Right lobe of liver (tissue), 6 donors: ENCODE measurements around the gene S100G. TPM values are rescaled to one million over a fixed set of nuclear protein-coding genes. Genes with fewer than 3 reads are reported as not detected.
A peak's percentile ranks its signal among the peaks of the same experiment; 100 is the strongest.

ENCODE experiments used
- ATAC-seq, 4 donors: fragments of 200-7000 bp; cut with Tn5 transposase; one replicate each; pipeline ENCODE4 v1.9.1; 2020; ENCODE audit warnings: mild to moderate bottlenecking in 4 of 4, moderate library complexity in 4 of 4
- DNase-seq, 3 donors: peaks; one replicate each; pipeline ENCODE4 v3.0.0-alpha.2; 2020
- H3K27ac ChIP-seq, 3 donors: fragments of 200-600 bp; one replicate each; pipeline ENCODE4 v1.8.0; 2022
- H3K27me3 ChIP-seq, 2 donors: fragments of 200-600 bp; one replicate each; pipeline ENCODE4 v1.8.0; 2022
- H3K36me3 ChIP-seq, 4 donors: fragments of 200-600 bp; sonication (generic) in 1 of 4; one replicate each; pipeline versions ENCODE4 v1.5.1 to v1.8.0; 2017 to 2022; ENCODE audit warnings: control low read depth in 1 of 4
- H3K4me1 ChIP-seq, 4 donors: fragments of 200-600 bp; sonication (generic) in 1 of 4; one replicate each; pipeline versions ENCODE4 v1.5.1 to v1.8.0; 2017 to 2022; ENCODE audit warnings: control low read depth in 1 of 4
- H3K4me3 ChIP-seq, 3 donors: fragments of 200-600 bp; one replicate each; pipeline ENCODE4 v1.8.0; 2022
- H3K9me3 ChIP-seq, 4 donors: fragments of 200-600 bp; sonication (generic) in 1 of 4; one replicate each; pipeline versions ENCODE4 v1.5.1 to v1.8.0; 2017 to 2022; ENCODE audit warnings: control low read depth in 1 of 4
- POLR2A ChIP-seq: fragments of 450-650 bp; IDR thresholded peaks from one replicate; pipeline ENCODE4 v1.6.1; 2017; ENCODE audit warnings: antibody characterized with exemption, mild to moderate bottlenecking
- WGBS: methylation state at CpG from one replicate; pipeline ENCODE4 v1.1.6; 2018; ENCODE audit warnings: low coverage, low lambda C conversion rate; ENCODE audit not compliant: insufficient coverage; ENCODE audit errors: missing lambda C conversion rate; 5-methylcytosine and 5-hydroxymethylcytosine counted together
- intact Hi-C, 2 donors: fragments of 100-400 bp; cut with DNase I; formaldehyde crosslinking; loops; one replicate each; pipeline versions ENCODE4 v1.11.2 to v1.14.1; 2022
- total RNA-seq, 6 experiments: library from RNA; depleted of rRNA in 2 of 6; stranded (reverse); fragments of >200 nt in 2 of 6; fragmentation: NEBNext Ultra II Directional in 3 of 6; extraction: Animal tissue kit (Norgen Biotek cat#: 25700) in 3 of 6; gene quantifications; one replicate each; pipeline versions ENCODE4 v1.1.0 to v1.2.4, GENCODE V29; 2016 to 2023
- TF ChIP-seq, protein P1 (sequence below), 4 donors: fragments of 200-600 bp in 3 of 4; fragments of 450-650 bp in 1 of 4; IDR thresholded peaks; one replicate each; pipeline versions ENCODE4 v1.5.1 to v1.8.0; 2016 to 2022; ENCODE audit warnings: antibody characterized with exemption in 4 of 4, mild to moderate bottlenecking in 2 of 4
- donor health status: DM: no; HTN: yes; CAD: no.
- donor health status: DM: no; HTN: no; CAD: no.
- donor health status: DM: no; HTN: no; CAD: no.
- donor health status: DM: no; HTN: yes; CAD: no.
- donor health status: DM: no; HTN: yes; CAD: no.

Gene S100G
- total RNA-seq, 6 experiments from 2014 or later = not detected

DNA sequence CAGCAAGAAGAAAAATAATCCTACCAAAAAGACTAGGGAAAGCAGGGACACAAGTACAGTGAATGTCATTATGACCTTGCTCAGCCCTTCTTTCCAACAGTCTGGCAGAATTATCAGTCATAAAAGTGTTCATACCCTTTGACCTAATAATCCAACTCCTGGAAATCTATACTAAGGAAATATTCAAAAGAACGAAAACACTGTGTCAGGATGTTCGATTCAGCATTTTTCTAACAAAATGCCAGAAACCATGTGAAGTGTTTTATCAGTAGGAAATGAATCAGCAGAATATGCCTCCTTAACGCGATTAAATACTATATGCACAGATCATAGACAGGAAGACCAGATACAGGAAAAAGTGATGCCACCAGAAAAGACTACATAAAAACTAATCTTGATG lies 16.2 kb upstream of the S100G start:
- H3K27ac ChIP-seq = no peak overlapping the region
- H3K27me3 ChIP-seq = no peaks in the 10 kb centered on the region
- H3K4me3 ChIP-seq = no peak overlapping the region
- DNase-seq (no peak), ATAC-seq (peak in 3 of 4 donors; percentile 23 to 59 (median 47))
- H3K36me3 ChIP-seq = no peaks in the 10 kb centered on the region
- no peaks in the 10 kb centered on the region for H3K4me1 ChIP-seq
- intact Hi-C loops = no loop called here
- 41% methylated on average over 4 of the region's 4 CpGs for WGBS
- TF ChIP-seq POLR2A = no peak
- TF ChIP-seq, protein P1, sequence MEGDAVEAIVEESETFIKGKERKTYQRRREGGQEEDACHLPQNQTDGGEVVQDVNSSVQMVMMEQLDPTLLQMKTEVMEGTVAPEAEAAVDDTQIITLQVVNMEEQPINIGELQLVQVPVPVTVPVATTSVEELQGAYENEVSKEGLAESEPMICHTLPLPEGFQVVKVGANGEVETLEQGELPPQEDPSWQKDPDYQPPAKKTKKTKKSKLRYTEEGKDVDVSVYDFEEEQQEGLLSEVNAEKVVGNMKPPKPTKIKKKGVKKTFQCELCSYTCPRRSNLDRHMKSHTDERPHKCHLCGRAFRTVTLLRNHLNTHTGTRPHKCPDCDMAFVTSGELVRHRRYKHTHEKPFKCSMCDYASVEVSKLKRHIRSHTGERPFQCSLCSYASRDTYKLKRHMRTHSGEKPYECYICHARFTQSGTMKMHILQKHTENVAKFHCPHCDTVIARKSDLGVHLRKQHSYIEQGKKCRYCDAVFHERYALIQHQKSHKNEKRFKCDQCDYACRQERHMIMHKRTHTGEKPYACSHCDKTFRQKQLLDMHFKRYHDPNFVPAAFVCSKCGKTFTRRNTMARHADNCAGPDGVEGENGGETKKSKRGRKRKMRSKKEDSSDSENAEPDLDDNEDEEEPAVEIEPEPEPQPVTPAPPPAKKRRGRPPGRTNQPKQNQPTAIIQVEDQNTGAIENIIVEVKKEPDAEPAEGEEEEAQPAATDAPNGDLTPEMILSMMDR (IDR thresholded peaks at IDR 0.05) = no peak
- no peaks in the 10 kb centered on the region for H3K9me3 ChIP-seq

DNA sequence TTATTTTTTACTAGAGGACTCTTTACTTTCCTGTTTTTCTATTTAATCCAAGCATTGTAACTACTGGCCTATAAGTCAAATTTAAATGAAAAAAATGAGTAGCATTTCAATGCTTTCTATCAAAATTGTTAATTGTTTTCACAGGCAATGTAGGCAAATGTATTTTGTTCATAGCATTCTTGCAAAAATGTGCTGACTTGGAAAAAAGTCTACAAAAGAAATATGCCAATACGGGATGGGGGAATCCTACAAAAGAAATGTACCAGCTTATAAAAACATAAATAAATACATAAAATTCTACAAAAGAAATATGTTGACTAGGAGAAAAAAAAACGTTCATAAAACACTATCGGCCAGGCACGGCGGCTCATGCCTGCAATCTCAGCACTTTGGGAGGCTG lies 14.9 kb upstream of the S100G start:
- H3K27me3 ChIP-seq = no peaks in the 10 kb centered on the region
- 84% methylated on average over 5 of the region's 5 CpGs for WGBS
- no peaks in the 10 kb centered on the region for H3K9me3 ChIP-seq
- no peaks in the 10 kb centered on the region for H3K36me3 ChIP-seq
- TF ChIP-seq, protein P1 (IDR thresholded peaks at IDR 0.05) = no peak
- no peak for TF ChIP-seq POLR2A
- intact Hi-C loops = no loop called here
- no peak for ATAC-seq
- DNase-seq = no peak
- H3K4me3 ChIP-seq = no peak overlapping the region
- no peak overlapping the region for H3K27ac ChIP-seq
- no peaks in the 10 kb centered on the region for H3K4me1 ChIP-seq

DNA sequence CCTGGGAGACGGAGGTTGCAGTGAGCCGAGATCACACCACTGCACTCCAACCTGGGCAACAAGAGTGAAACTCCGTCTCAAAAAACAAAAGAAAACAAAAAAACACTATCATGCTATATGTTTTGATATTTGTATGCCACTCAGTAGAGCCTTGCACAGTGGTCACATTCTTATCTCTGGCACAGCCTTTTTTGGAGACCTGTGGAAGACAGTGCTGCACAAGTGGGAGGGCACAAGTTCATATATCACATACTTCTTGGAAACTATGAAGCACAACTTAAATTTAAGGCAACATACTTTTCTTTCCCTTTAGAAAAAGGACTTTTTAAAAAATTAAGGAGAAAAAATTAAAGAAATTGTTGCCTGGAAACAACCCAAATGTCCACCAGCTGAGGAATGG lies 14.4 kb upstream of the S100G start:
- Histone ChIP-seq H3K4me3 (no peak overlapping the region), H3K36me3 (no peaks in the 10 kb centered on the region), H3K27ac (no peak overlapping the region), H3K9me3 (no peaks in the 10 kb centered on the region), H3K27me3 (no peaks in the 10 kb centered on the region), H3K4me1 (no peaks in the 10 kb centered on the region)
- intact Hi-C loops = no loop called here
- WGBS = 92% methylated on average over 2 of the region's 3 CpGs
- ATAC-seq (no peak), DNase-seq (no peak)
- TF ChIP-seq, protein P1 (IDR thresholded peaks at IDR 0.05) = no peak
- no peak for TF ChIP-seq POLR2A

DNA sequence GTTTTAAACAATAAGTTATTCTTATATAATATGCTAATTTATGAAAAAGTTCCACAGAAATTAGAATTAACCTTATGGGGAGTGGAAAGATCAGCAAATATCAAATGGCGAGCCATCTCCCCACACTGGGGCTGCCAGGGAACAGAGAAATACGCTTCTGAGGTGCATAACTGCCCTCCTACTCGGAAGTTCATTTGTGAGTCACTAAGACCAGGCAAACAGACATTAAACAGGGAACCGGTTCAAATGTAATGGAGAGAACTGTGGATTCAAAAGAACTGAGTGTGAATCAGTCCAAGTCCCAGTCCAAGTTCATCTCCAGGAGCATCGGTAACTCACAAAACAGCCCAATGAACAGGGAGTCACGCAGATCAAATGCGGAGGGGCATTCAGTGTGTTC lies 11.4 kb upstream of the S100G start:
- Histone ChIP-seq H3K9me3 (no peaks in the 10 kb centered on the region), H3K4me3 (no peak overlapping the region), H3K27ac (no peak overlapping the region), H3K36me3 (no peaks in the 10 kb centered on the region), H3K4me1 (no peaks in the 10 kb centered on the region), H3K27me3 (no peaks in the 10 kb centered on the region)
- 81% methylated on average over 7 of the region's 7 CpGs for WGBS
- intact Hi-C loops = no loop called here
- no peak for DNase-seq
- no peak for TF ChIP-seq POLR2A
- TF ChIP-seq, protein P1 (IDR thresholded peaks at IDR 0.05) = no peak
- no peak for ATAC-seq

DNA sequence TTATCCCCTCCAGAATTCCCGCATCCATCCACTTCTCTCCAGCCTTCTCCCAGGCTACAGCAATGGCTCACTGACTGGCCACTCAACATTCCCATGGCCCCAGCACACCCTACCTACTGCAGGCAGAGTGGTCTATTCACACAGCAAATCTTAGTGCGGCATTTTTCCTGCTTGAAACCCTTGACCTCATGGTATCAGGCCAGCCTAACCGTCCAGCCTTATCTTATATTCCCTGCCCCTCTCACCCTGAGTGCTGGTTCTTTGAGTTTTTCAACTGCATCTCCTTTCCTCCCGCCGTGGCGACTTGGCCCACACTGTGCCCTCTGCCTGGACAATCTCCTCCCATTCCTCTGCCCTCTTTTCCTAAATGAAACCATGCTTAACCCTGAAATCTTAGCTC lies 10.0 kb upstream of the S100G start:
- intact Hi-C loops = no loop called here
- no peak for ATAC-seq

More for the DNA sequence above, 10.0 kb upstream of the S100G start:
- Histone ChIP-seq H3K27me3 (no peaks in the 10 kb centered on the region), H3K36me3 (no peaks in the 10 kb centered on the region), H3K4me1 (no peaks in the 10 kb centered on the region), H3K4me3 (no peak overlapping the region), H3K9me3 (no peaks in the 10 kb centered on the region), H3K27ac (no peak overlapping the region)
- 80% methylated on average over 5 of the region's 6 CpGs for WGBS
- no peak for TF ChIP-seq POLR2A
- TF ChIP-seq, protein P1 (IDR thresholded peaks at IDR 0.05) = no peak
- DNase-seq = no peak
